RWPE2 (cell line): ENCODE data around the gene CLDN4.

Experiments used
- ATAC-seq: fragments of 200-7000 bp; cut with Tn5 transposase; 3 replicates; pipeline ENCODE4 v1.9.1; 2021; ENCODE audit warnings: low read depth
- DNase-seq: peaks from one replicate; pipeline ENCODE4 v3.0.0-alpha.2; 2020; ENCODE audit warnings: low spot score
- H3K27ac ChIP-seq: fragments of 450-650 bp; 2 replicates; pipeline ENCODE4 v1.5.1; 2017; ENCODE audit warnings: mild to moderate bottlenecking; ENCODE audit not compliant: poor library complexity, severe bottlenecking
- H3K27me3 ChIP-seq: fragments of 250-450 bp; sonication (Bioruptor Pico); 2 replicates; pipeline ENCODE4 v1.5.1; 2021; ENCODE audit warnings: mild to moderate bottlenecking, moderate library complexity; ENCODE audit not compliant: insufficient read depth, poor library complexity, severe bottlenecking
- H3K36me3 ChIP-seq: fragments of 250-450 bp; sonication (Bioruptor Pico); 2 replicates; pipeline ENCODE4 v1.5.1; 2020; ENCODE audit warnings: low read depth, mild to moderate bottlenecking, moderate library complexity
- H3K4me1 ChIP-seq: fragments of 250-450 bp; sonication (Bioruptor Pico); 2 replicates; pipeline ENCODE4 v1.5.1; 2021; ENCODE audit warnings: mild to moderate bottlenecking, moderate library complexity; ENCODE audit not compliant: insufficient read depth, poor library complexity, severe bottlenecking
- H3K4me3 ChIP-seq: fragments of 250-450 bp; sonication (Bioruptor Pico); 2 replicates; pipeline ENCODE4 v1.5.1; 2021; ENCODE audit warnings: mild to moderate bottlenecking, moderate library complexity; ENCODE audit not compliant: severe bottlenecking
- H3K9me3 ChIP-seq: fragments of 250-450 bp; sonication (Bioruptor Pico); 2 replicates; pipeline ENCODE4 v1.5.1; 2021; ENCODE audit warnings: mild to moderate bottlenecking, moderate library complexity; ENCODE audit not compliant: severe bottlenecking
- CTCF ChIP-seq: fragments of 450-650 bp; IDR thresholded peaks from one replicate; pipeline ENCODE4 v1.5.1; 2017; ENCODE audit warnings: mild to moderate bottlenecking, moderate library complexity; ENCODE audit not compliant: poor library complexity, severe bottlenecking

Gene CLDN4

GRCh38 chr7:73822319-73823173 is 8.2 kb upstream of the CLDN4 start:
- Histone ChIP-seq H3K27ac (peak overlapping the region; percentile 66), H3K9me3 (no peaks in the 10 kb centered on the region), H3K36me3 (no peaks in the 10 kb centered on the region), H3K27me3 (no peaks in the 10 kb centered on the region), H3K4me3 (no peak overlapping the region), H3K4me1 (peaks cover 19% of the 10 kb centered on the region)
- ATAC-seq (peak; percentile 96), DNase-seq (peak; percentile 97)
- no peak for TF ChIP-seq CTCF

GRCh38 chr7:73823257-73823656 is 7.5 kb upstream of the CLDN4 start:
- DNase-seq (no peak), ATAC-seq (no peak)
- Histone ChIP-seq H3K4me1 (peaks cover 22% of the 10 kb centered on the region), H3K4me3 (no peak overlapping the region), H3K9me3 (no peaks in the 10 kb centered on the region), H3K27ac (peak overlapping the region; percentile 66), H3K36me3 (no peaks in the 10 kb centered on the region), H3K27me3 (no peaks in the 10 kb centered on the region)
- TF ChIP-seq CTCF = no peak

- H3K4me1 ChIP-seq = peaks cover 29% of the 10 kb centered on the region
- no peaks in the 10 kb centered on the region for H3K9me3 ChIP-seq
- H3K4me3 ChIP-seq = no peak overlapping the region
- ATAC-seq = no peak
- no peaks in the 10 kb centered on the region for H3K36me3 ChIP-seq
- TF ChIP-seq CTCF = no peak
- no peak overlapping the region for H3K27ac ChIP-seq
- DNase-seq = no peak
- no peaks in the 10 kb centered on the region for H3K27me3 ChIP-seq
Measured at GRCh38 chr7:73823873-73824592, 6.8 kb upstream of the CLDN4 start.

GRCh38 chr7:73824986-73825385 is 5.8 kb upstream of the CLDN4 start:
- no peaks in the 10 kb centered on the region for H3K9me3 ChIP-seq
- no peaks in the 10 kb centered on the region for H3K27me3 ChIP-seq
- H3K4me1 ChIP-seq = peaks cover 35% of the 10 kb centered on the region
- H3K27ac ChIP-seq = no peak overlapping the region
- ATAC-seq (no peak), DNase-seq (no peak)
- no peak overlapping the region for H3K4me3 ChIP-seq
- TF ChIP-seq CTCF = no peak
- H3K36me3 ChIP-seq = no peaks in the 10 kb centered on the region
